GM12878 (cell line): ENCODE data around the gene PCDHA10. TPM values are rescaled to one million over a fixed set of nuclear protein-coding genes. Genes with fewer than 3 reads are reported as not detected.

ENCODE experiments used
- ATAC-seq: fragments of 200-7000 bp; cut with Tn5 transposase; 3 replicates; pipeline ENCODE4 v1.9.1; 2020; ENCODE audit warnings: mild to moderate bottlenecking, moderate library complexity
- BruUV-seq: library from RNA; stranded (reverse); fragments of 400-500 nt; replicated peaks from 2 replicates; lab custom pipeline; 2021; lab: Mats Ljungman, UMichigan
- CTCF ChIA-PET: fragments of 300-600 bp; sonication (Branson Sonifier 250); formaldehyde crosslinking; extraction: SDS; loops from one replicate; lab custom pipeline; 2021; ENCODE audit warnings: inconsistent platforms; lab: Yijun Ruan, JAX
- POLR2A ChIA-PET: fragments of 350-600 bp; formaldehyde crosslinking; extraction: SDS; loops from one replicate; lab custom pipeline; 2021; ENCODE audit warnings: inconsistent platforms; lab: Charles Lee
- RAD21 ChIA-PET: fragments of 300-600 bp; sonication (Branson Sonifier 250); formaldehyde crosslinking; loops from one replicate; lab custom pipeline; 2023; ENCODE audit warnings: antibody characterized with exemption; ENCODE audit not compliant: unreplicated experiment; lab: Charles Lee
- SMC1A ChIA-PET: fragments of 300-600 bp; sonication (Branson Sonifier 250); formaldehyde crosslinking; loops from one replicate; lab custom pipeline; 2023; ENCODE audit not compliant: unreplicated experiment, uncharacterized antibody; lab: Charles Lee
- DNase-seq: peaks from one replicate; pipeline ENCODE4 v3.0.0-alpha.2; 2011; ENCODE audit warnings: low read depth, low spot score
- FAIRE-seq: peaks from 3 replicates; lab custom pipeline; 2011; peaks lifted over from hg19 to GRCh38; lab: Jason Lieb, UNC
- H2AFZ ChIP-seq: 2 replicates; pipeline ENCODE4 v1.6.0; 2011; ENCODE audit warnings: low read depth, low read length, control low read depth; ENCODE audit not compliant: control insufficient read depth
- H3K27ac ChIP-seq: 2 replicates; pipeline ENCODE4 v1.5.1; 2011; ENCODE audit warnings: control low read depth; ENCODE audit not compliant: control insufficient read depth, insufficient read depth
- H3K27me3 ChIP-seq, 2 experiments: replicated peaks in 1 of 2; 2 replicates each; pipeline versions ENCODE4 v1.6.0 to v1.6.1; 2011; ENCODE audit warnings: low read length in 1 of 2; ENCODE audit not compliant: control insufficient read depth in 2 of 2, insufficient read depth in 2 of 2
- H3K36me3 ChIP-seq, 2 experiments: 2 replicates each; pipeline ENCODE4 v1.5.1; 2011; ENCODE audit warnings: low read length in 1 of 2; ENCODE audit not compliant: control insufficient read depth in 2 of 2, insufficient read depth in 2 of 2
- H3K4me1 ChIP-seq: 2 replicates; pipeline ENCODE4 v1.6.1; 2011; ENCODE audit warnings: mild to moderate bottlenecking, low read length, moderate library complexity, mixed read lengths; ENCODE audit not compliant: control insufficient read depth, insufficient read depth
- H3K4me2 ChIP-seq: 2 replicates; pipeline ENCODE4 v1.6.0; 2011; ENCODE audit warnings: control low read depth; ENCODE audit not compliant: control insufficient read depth, insufficient read depth
- H3K4me3 ChIP-seq: fragments of 200-600 bp; sonication (generic); 2 replicates; pipeline ENCODE4 v1.5.1; 2016
- H3K79me2 ChIP-seq: 2 replicates; pipeline ENCODE4 v1.6.0; 2011; ENCODE audit warnings: low read length; ENCODE audit not compliant: control insufficient read depth, insufficient read depth
- H3K9ac ChIP-seq: 2 replicates; pipeline ENCODE4 v1.8.0; 2011; ENCODE audit warnings: low read length, control low read depth, mixed read lengths; ENCODE audit not compliant: control insufficient read depth, insufficient read depth
- H3K9me3 ChIP-seq: replicated peaks from 3 replicates; pipeline ENCODE4 v1.5.1; 2011; ENCODE audit warnings: mild to moderate bottlenecking, low read length; ENCODE audit not compliant: control insufficient read depth, insufficient read depth
- H4K20me1 ChIP-seq: 2 replicates; pipeline ENCODE4 v1.6.0; 2011; ENCODE audit not compliant: control insufficient read depth, insufficient read depth
- CTCF ChIP-seq, 3 experiments: IDR thresholded peaks in 2 of 3; conservative IDR thresholded peaks in 1 of 3; 2 replicates each; pipeline ENCODE4 v1.5.1; 2011; ENCODE audit warnings: low read depth in 3 of 3, low read length in 3 of 3, mild to moderate bottlenecking in 3 of 3, control low read depth in 2 of 3, moderate library complexity in 2 of 3, inconsistent platforms in 1 of 3, mixed read lengths in 1 of 3; ENCODE audit not compliant: control insufficient read depth in 2 of 3, insufficient read depth in 1 of 3; ENCODE audit errors: extremely low read depth in 1 of 3
- NFYA ChIP-seq: IDR thresholded peaks from 2 replicates; pipeline ENCODE4 v1.6.1; 2011; ENCODE audit warnings: low read depth, mild to moderate bottlenecking, low read length, improper control_type of control experiment, borderline replicate concordance
- WGBS: methylation state at CpG from one replicate; pipeline ENCODE4 v1.1.6; 2016; ENCODE audit warnings: low lambda C conversion rate; ENCODE audit not compliant: insufficient replicate concordance, insufficient coverage; ENCODE audit errors: missing lambda C conversion rate; 5-methylcytosine and 5-hydroxymethylcytosine counted together
- in situ Hi-C: fragments of 300-500 bp; cut with MboI; formaldehyde crosslinking; loops from 9 replicates; pipeline ENCODE4 v1.14.3; 2018; ENCODE audit warnings: mixed read lengths
- intact Hi-C: fragments of 100-400 bp; cut with micrococcal nuclease; formaldehyde crosslinking; loops from one replicate; pipeline ENCODE4 v1.14.2; 2022; ENCODE audit not compliant: unreplicated experiment
- polyA plus RNA-seq, 11 experiments: library from polyadenylated mRNA; depleted of rRNA in 4 of 11; unstranded in 6 of 11; stranded (reverse) in 5 of 11; fragments of >200 nt; fragmentation: Nextera tagmentation in 4 of 11; fragmentation: Illumina TruSeq in 1 of 11; extraction: Ambion mirVana in 4 of 11; extraction: Trizol in 1 of 11; gene quantifications; 1 replicate in 1 of 11; 2 replicates in 10 of 11; pipeline versions ENCODE4 v1.2.1 to v1.2.3, GENCODE V29; 2011 to 2016; ENCODE audit warnings: inconsistent platforms in 2 of 11, missing spikeins in 2 of 11, low read depth in 1 of 11
- total RNA-seq, 4 experiments: library from RNA; depleted of rRNA in 3 of 4; stranded (reverse); fragments of >200 nt in 3 of 4; fragmentation: Illumina TruSeq in 1 of 4; extraction: Trizol in 1 of 4; gene quantifications; 2 replicates each; pipeline versions ENCODE4 v1.2.1 to v1.2.3, GENCODE V29; 2013 to 2021

PCDHA10 gene
- total and polyA plus RNA-seq, 10 of the 15 experiments (the other 5 are each of a cell fraction or from before 2014, with no cell fraction given), result 0.01 to 0.06 (median 0.03) TPM; not detected in 5

- WGBS, result 59% methylated on average over 37 of the region's 39 CpGs
- TF ChIP-seq NFYA (no peak), CTCF (IDR thresholded peaks at IDR 0.05 in 2 of 3, conservative IDR thresholded peaks at IDR 0.05 in 1 of 3; ENCODE audit: control insufficient read depth in 2 of 3, extremely low read depth in 1 of 3, insufficient read depth in 1 of 3, low read depth in 3 of 3, low read length in 3 of 3) (peak in 2 of 3 experiments; percentile 31 to 39; a peak in 4 of 6 replicates)
- H4K20me1 ChIP-seq, result no peaks in the 10 kb centered on the region
- H3K27ac ChIP-seq, result no peak within 1 kb of the TSS
- no peak for FAIRE-seq
- no peaks in the 10 kb centered on the region; the same call in 2 of the 3 replicates for H3K9me3 ChIP-seq
- H3K9ac ChIP-seq, result no peak within 1 kb of the TSS
- ChIA-PET POLR2A (no interaction called here), SMC1A (interaction anchor here (0.8 kb wide), 1 partner anchor 12 kb away, joined by 3 read pairs; no protein-coding TSS in a partner anchor), CTCF (interaction anchor here (0.7 to 2.0 kb wide), 5 partner anchors 9 to 24 kb away, joined by 3 to 5 read pairs (median 3); no protein-coding TSS in a partner anchor), RAD21 (no interaction called here)
- no peaks in the 10 kb centered on the region for H3K79me2 ChIP-seq
- H3K4me3 ChIP-seq, result no peak within 1 kb of the TSS
- H3K4me1 ChIP-seq, result no peaks in the 10 kb centered on the region
- no peak within 1 kb of the TSS for H3K4me2 ChIP-seq
- intact Hi-C loops (no loop called here), in situ Hi-C loops (loop anchor here (25.0 kb wide), 1 partner anchor 741 kb away; no protein-coding TSS in a partner anchor)
- DNase-seq, result no peak
- no peak within 1 kb of the TSS for H2AFZ ChIP-seq
- no peaks in the 10 kb centered on the region for H3K36me3 ChIP-seq
- ATAC-seq, result no peak
- H3K27me3 ChIP-seq, result no peaks in the 10 kb centered on the region
- no TSS peak for BruUV-seq
Observed at GRCh38 chr5:140821375-140822280, 34.1 kb upstream of the PCDHA10 start, which contains the start of gene PCDHA5. PCDHA5 (plus strand) TSS chr5:140821613.
